OCI-LY1 (cell line): ENCODE measurements around the gene LINS1.

ENCODE experiments used
- CTCF ChIP-seq: fragments of 200-600 bp; sonication (generic), shearing (Covaris generic); IDR thresholded peaks from 2 replicates; pipeline ENCODE4 v1.5.1; 2017; ENCODE audit warnings: mild to moderate bottlenecking, antibody characterized with exemption, low read length, moderate library complexity, mixed read lengths
- EZH2 ChIP-seq: fragments of 200-600 bp; sonication (generic), shearing (Covaris generic); IDR thresholded peaks from 2 replicates; pipeline ENCODE4 v1.8.0; 2017; ENCODE audit warnings: borderline replicate concordance, mixed run types, mild to moderate bottlenecking, antibody characterized with exemption, low read length, moderate library complexity, mixed read lengths

- TF ChIP-seq CTCF (no peak), EZH2 (no peak)
Measured at GRCh38 chr15:100602823-100603393, 924 bp upstream of the LINS1 start.
